Breast epithelium (tissue), 4 donors: ENCODE measurements around the gene C19orf38. TPM values are rescaled to one million over a fixed set of nuclear protein-coding genes. Genes with fewer than 3 reads are reported as not detected.

Source experiments
- DNase-seq, 2 donors: peaks; one replicate each; pipeline ENCODE4 v3.0.0-alpha.2; 2019; ENCODE audit warnings: low spot score in 2 of 2
- H3K27ac ChIP-seq, 2 donors: fragments of 200-600 bp; sonication (generic) in 1 of 2; one replicate each; pipeline ENCODE4 v1.5.1; 2016 to 2019; ENCODE audit warnings: mild to moderate bottlenecking in 1 of 2
- H3K27me3 ChIP-seq, 2 donors: fragments of 200-600 bp; sonication (generic) in 1 of 2; one replicate each; pipeline versions ENCODE4 v1.5.1 to v1.6.0; 2017 to 2019; ENCODE audit warnings: control low read depth in 1 of 2, mild to moderate bottlenecking in 1 of 2
- H3K36me3 ChIP-seq: fragments of 200-600 bp; one replicate; pipeline ENCODE4 v1.5.1; 2019
- H3K4me1 ChIP-seq, 2 donors: fragments of 200-600 bp; sonication (generic); one replicate each; pipeline ENCODE4 v1.5.1; 2016 to 2019; ENCODE audit warnings: control low read depth in 1 of 2
- H3K4me3 ChIP-seq, 3 donors: fragments of 200-600 bp; sonication (generic); 1 replicate in 2 of 3; 2 replicates in 1 of 3; pipeline ENCODE4 v1.5.1; 2016 to 2019; ENCODE audit warnings: mild to moderate bottlenecking in 3 of 3, moderate library complexity in 2 of 3
- H3K9me3 ChIP-seq, 2 donors: fragments of 200-600 bp; sonication (generic) in 1 of 2; one replicate each; pipeline ENCODE4 v1.5.1; 2016 to 2019; ENCODE audit warnings: control low read depth in 1 of 2
- CTCF ChIP-seq, 3 donors: fragments of 450-650 bp; IDR thresholded peaks; one replicate each; pipeline ENCODE4 v1.5.1; 2016 to 2017; ENCODE audit warnings: antibody characterized with exemption in 3 of 3, mild to moderate bottlenecking in 3 of 3, moderate library complexity in 3 of 3
- POLR2A ChIP-seq: fragments of 450-650 bp; IDR thresholded peaks from one replicate; pipeline ENCODE4 v1.6.1; 2016; ENCODE audit warnings: antibody characterized with exemption, mild to moderate bottlenecking, moderate library complexity
- POLR2AphosphoS5 ChIP-seq, 3 donors: sonication (generic); formaldehyde crosslinking; IDR thresholded peaks; one replicate each; pipeline ENCODE4 v1.6.1; 2017; ENCODE audit warnings: antibody characterized with exemption in 3 of 3
- intact Hi-C: fragments of 100-400 bp; cut with DNase I; formaldehyde crosslinking; loops from one replicate; pipeline ENCODE4 v1.15.1; 2023; ENCODE audit warnings: low total_unique reads
- total RNA-seq, 3 donors: library from RNA; depleted of rRNA; stranded (reverse); fragments of >200 nt; gene quantifications; one replicate each; pipeline ENCODE4 v1.1.0, GENCODE V29; 2016

Gene C19orf38, protein sequence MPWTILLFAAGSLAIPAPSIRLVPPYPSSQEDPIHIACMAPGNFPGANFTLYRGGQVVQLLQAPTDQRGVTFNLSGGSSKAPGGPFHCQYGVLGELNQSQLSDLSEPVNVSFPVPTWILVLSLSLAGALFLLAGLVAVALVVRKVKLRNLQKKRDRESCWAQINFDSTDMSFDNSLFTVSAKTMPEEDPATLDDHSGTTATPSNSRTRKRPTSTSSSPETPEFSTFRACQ
- 1 to 10 TPM; 1.3 to 2.7 (median 2.0) TPM for total RNA-seq

DNA sequence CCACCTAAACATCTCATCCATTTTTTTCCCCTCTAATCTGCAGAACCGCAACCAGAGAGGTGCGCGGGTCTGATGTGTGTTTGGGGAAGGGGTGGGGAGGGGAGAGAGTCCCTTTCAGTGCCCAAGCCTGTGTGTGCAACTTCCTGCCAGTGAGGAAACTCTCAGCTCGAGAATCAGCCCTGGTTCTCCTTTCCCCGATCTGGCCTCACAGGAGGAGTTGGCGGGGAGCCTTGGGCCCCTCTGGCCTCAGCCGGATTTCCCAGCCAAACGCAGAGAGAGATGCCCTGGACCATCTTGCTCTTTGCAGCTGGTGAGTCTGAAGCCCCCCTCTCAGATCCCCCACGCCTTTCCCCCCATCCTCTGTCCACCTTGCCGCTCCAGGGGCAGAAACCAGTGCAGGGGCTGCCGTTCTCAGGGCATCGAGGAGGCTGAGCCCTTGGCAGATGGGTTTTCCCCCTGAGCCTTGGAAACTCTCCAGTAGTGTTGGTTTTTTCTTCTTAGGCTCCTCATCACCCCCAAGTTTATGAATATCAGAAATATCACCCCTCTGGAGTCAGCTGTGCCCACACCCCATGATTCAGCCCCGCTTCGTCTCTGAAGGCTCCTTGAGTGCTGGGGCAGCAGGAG, at the start of gene C19orf38:
Gene C19orf38 (plus strand): TSS at position 186 of the 627 bp plus-strand sequence. CDS start 94 bp downstream, at position 280.
- no peaks in the 10 kb centered on the region for H3K4me1 ChIP-seq
- intact Hi-C loops: no loop called here

GRCh38 chr19:10800488-10800887, 47.7 kb upstream of the C19orf38 start:
- Histone ChIP-seq H3K9me3 (no peaks in the 10 kb centered on the region), H3K27ac (no peak overlapping the region), H3K4me3 (no peak overlapping the region), H3K4me1 (no peaks in the 10 kb centered on the region), H3K36me3 (peaks cover under 1% of the 10 kb centered on the region), H3K27me3 (no peaks in the 10 kb centered on the region)
- TF ChIP-seq POLR2AphosphoS5 (IDR thresholded peaks at IDR 0.05): no peak
- no peak for TF ChIP-seq CTCF (IDR thresholded peaks at IDR 0.05)
- TF ChIP-seq POLR2A: no peak
- intact Hi-C loops: no loop called here
- no peak for DNase-seq

More for the DNA sequence above, at the start of gene C19orf38:
- TF ChIP-seq POLR2A: no peak
- no peak for TF ChIP-seq POLR2AphosphoS5 (IDR thresholded peaks at IDR 0.05)
- no peak for TF ChIP-seq CTCF (IDR thresholded peaks at IDR 0.05)
- Histone ChIP-seq H3K27me3 (no peaks in the 10 kb centered on the region), H3K9me3 (peaks cover 0 to 7% of the 10 kb centered on the region in 2 donors), H3K27ac (no peak within 1 kb of the TSS), H3K36me3 (no peaks in the 10 kb centered on the region), H3K4me3 (no peak within 1 kb of the TSS)
- DNase-seq: no peak

DNA sequence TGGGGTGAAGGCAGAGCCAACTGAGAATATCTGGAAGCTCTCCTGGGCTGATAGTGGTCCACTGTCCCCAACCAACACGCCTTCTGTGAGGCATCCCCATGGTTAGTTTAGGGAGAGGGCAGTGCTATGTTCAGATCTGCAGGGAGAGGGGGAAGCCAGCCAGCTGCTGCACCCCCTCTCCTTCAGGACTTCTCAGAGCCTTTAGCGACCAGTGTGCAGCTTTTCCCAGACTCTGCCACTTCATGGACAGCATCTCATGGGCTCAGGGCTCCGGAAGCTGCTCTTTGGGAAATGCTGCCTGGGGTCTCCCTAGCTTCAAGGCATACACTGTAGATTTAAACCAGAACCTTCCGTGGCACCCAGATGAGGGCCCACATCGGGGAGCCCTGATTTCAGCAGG, 45.7 kb upstream of the C19orf38 start:
- no peaks in the 10 kb centered on the region for H3K9me3 ChIP-seq
- DNase-seq: no peak
- no peak for TF ChIP-seq POLR2A
- no peak for TF ChIP-seq CTCF (IDR thresholded peaks at IDR 0.05)
- no peak for TF ChIP-seq POLR2AphosphoS5 (IDR thresholded peaks at IDR 0.05)
- no peak overlapping the region for H3K27ac ChIP-seq
- H3K4me1 ChIP-seq: no peaks in the 10 kb centered on the region
- no peaks in the 10 kb centered on the region for H3K27me3 ChIP-seq
- no peak overlapping the region for H3K4me3 ChIP-seq
- intact Hi-C loops: no loop called here
- H3K36me3 ChIP-seq: no peaks in the 10 kb centered on the region

DNA sequence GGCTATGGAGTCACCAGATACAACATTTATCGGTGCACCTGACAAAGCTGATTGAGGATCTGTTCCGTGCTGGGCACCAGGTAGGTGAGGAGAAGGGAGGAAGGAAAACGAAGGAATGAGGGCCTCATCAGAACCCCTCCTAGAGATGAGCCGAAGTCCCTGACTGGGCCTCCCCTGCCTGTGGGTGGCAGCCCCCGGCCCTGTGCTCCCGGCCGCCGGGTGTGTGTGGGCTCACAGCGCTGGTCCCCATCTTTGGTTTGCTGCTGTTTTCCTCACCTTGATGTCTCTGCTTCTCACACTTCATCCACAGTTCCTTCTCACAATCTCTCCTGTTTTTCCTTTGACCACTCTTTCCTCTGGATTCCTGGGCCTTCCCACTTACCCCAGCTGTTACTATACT, 45.0 kb upstream of the C19orf38 start:
- Histone ChIP-seq H3K4me1 (no peaks in the 10 kb centered on the region), H3K36me3 (no peaks in the 10 kb centered on the region), H3K9me3 (no peaks in the 10 kb centered on the region), H3K4me3 (no peak overlapping the region), H3K27me3 (no peaks in the 10 kb centered on the region), H3K27ac (no peak overlapping the region)
- intact Hi-C loops: no loop called here
- no peak for DNase-seq
- TF ChIP-seq POLR2AphosphoS5 (IDR thresholded peaks at IDR 0.05) (no peak), POLR2A (no peak), CTCF (IDR thresholded peaks at IDR 0.05) (no peak)

- H3K9me3 ChIP-seq: no peaks in the 10 kb centered on the region
- no peaks in the 10 kb centered on the region for H3K27me3 ChIP-seq
- no peak overlapping the region for H3K27ac ChIP-seq
- no peak for TF ChIP-seq POLR2AphosphoS5 (IDR thresholded peaks at IDR 0.05)
- TF ChIP-seq POLR2A: no peak
- no peak for TF ChIP-seq CTCF (IDR thresholded peaks at IDR 0.05)
- H3K4me1 ChIP-seq: no peaks in the 10 kb centered on the region
- H3K4me3 ChIP-seq: no peak overlapping the region
- intact Hi-C loops: no loop called here
- DNase-seq: no peak
- no peaks in the 10 kb centered on the region for H3K36me3 ChIP-seq
Measured at GRCh38 chr19:10805065-10805757, 43.0 kb upstream of the C19orf38 start.
